GM21717 (cell line): ENCODE results near the gene SH3BP5.
A peak's percentile ranks its signal among the peaks of the same experiment; 100 is the strongest.

Experiments used
- ATAC-seq: cut with Tn5 transposase; IDR thresholded peaks from one replicate; pipeline ENCODE4 v1.9.1; 2021; ENCODE audit warnings: mild to moderate bottlenecking, moderate library complexity; ENCODE audit not compliant: unreplicated experiment

Gene SH3BP5

DNA sequence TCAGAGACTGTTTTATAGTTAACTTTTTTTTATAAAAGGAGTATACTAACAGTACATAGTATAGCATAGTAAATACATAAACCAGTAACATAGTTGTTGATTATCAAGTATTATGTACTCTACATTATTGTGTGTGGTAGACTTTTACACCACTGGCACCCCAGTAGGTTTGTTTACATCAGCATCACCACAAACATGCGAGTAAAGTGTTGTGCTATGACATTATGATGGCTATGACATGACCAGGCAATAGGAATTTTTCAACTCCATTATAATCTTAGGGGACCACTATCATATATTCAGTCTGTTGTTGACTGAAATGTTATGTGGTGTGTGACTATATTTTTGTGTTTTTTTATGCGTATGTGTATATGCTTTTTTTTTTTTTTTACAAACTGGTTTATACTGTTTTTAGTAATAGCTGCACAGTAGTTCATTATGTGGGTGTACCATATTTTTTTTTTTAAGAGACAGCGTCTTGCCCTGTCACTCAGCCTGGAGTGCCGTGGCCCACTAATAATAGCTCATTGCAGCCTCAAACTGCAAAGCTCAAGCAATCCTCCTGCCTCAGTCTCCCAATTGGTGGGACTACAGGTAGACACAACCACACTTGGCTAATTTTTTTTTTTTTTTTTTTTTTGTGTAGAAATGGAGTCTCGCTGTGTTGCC is 124.4 kb downstream of the SH3BP5 start:
- ATAC-seq: no peak

DNA sequence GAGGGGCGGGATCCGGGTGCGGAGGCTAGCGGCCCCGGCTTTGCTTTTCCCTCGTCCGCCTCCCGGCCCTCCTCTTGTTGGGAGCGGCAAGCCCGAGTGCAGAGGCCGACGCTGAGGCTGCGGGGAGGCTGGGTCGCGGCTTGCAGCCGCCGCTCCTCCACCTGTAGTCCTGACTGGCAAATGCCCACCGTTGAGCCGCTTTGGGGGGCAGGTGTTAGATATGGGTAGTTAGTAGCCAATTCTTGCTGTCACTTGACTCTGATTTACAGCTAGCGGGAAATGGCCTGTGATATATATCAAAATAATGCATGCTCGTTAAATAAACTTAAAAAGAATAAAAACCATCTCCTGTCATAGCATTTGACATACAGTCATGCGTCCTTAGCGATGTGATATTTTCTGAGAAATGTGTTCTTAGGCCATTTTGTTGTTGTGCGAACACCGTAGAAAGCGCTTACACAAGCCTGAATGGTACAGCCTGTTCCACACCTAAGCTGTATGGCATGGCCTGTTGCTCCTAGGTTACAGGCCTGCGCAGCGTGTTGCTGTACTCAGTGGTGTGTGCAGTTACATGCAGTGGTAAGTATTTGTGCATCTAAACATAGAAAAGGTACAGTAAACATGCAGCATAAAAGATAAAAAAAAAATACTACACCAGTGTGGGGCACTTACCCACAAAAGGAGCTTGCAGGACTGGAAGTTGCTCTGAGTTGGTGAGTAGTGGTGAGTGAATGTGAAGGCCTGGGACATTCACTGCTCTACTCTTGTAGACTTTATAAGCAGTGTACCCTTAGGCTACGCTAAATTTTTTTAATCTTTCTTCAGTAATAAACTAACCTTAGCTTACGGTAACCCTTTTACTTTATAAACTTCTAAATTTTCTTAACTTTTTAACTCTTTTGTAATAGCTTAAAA is 125.5 kb downstream of the SH3BP5 start:
- peak; percentile 33 for ATAC-seq

- peak; percentile 86 for ATAC-seq
These were observed 126.3 kb downstream of the SH3BP5 start, which contains the start of gene CAPN7 for GRCh38 chr3:15205934-15206661. Gene CAPN7 (plus strand): TSS chr3:15206246. CDS start chr3:15206496, 250 bp downstream.

- ATAC-seq: no peak
These were observed 126.9 kb downstream of the SH3BP5 start for GRCh38 chr3:15205482-15205933.
